Measurements from ENCODE around the gene SLPI.

DNA sequence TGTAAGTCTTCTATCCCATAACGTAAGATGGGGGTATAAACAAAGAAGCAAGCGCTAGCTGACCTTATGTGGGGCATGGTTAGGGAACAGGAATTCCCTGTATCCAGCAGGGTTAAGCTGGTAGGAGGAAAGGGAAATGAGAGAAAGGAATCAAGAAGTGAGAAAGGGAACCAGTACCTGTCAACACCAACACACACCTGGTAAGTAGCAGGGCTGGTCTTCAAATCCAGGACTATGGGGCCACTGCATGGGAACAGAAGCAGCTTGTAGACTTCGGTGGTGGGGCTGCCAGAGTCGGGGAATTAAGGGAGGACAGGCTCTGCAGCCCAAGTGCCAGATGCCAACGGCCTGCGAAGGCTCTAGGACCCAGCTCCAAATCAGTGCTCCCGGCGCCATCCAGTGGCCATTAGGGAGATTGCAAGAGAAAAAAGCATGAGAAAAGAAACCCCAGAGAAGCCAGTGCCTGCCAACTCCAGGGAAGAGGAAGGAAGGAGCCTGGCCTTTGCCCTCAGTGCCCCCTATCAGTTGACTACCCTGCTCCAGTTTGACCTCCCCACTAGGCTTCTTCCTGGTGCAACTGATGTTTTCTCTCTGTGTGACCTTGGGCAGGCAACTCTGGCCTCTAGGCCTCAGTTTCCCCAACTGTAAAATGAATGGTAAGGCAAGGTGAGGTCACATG, 36.5 kb upstream of the SLPI start:
- TF ChIP-seq POLR2A (IDR thresholded peaks at IDR 0.05) (no peak), CTCF (IDR thresholded peaks at IDR 0.05) (peak; percentile 48 to 91 (median 80))
